Trophoblast cell (in vitro differentiated cells and primary cell): Measurements from ENCODE around the gene SLC6A12.

ENCODE experiments used
- DNase-seq, 2 donors: peaks; one replicate each; pipeline ENCODE4 v3.0.0-alpha.2; 2016
- H2AFZ ChIP-seq: 2 replicates; pipeline ENCODE4 v1.6.1; 2013; ENCODE audit warnings: low read length, moderate library complexity, mild to moderate bottlenecking; ENCODE audit not compliant: insufficient read depth, poor library complexity
- H2AK5ac ChIP-seq: 2 replicates; pipeline ENCODE4 v1.6.1; 2013; ENCODE audit warnings: mild to moderate bottlenecking, low read length
- H2BK120ac ChIP-seq: 2 replicates; pipeline ENCODE4 v1.6.1; 2013; ENCODE audit warnings: low read length, mild to moderate bottlenecking, moderate library complexity; ENCODE audit not compliant: insufficient read depth, poor library complexity
- H2BK12ac ChIP-seq: 2 replicates; pipeline ENCODE4 v1.6.1; 2013; ENCODE audit warnings: mild to moderate bottlenecking, low read length, moderate library complexity
- H2BK5ac ChIP-seq: 2 replicates; pipeline ENCODE4 v1.6.1; 2013; ENCODE audit warnings: low read length, low read depth, moderate library complexity, mild to moderate bottlenecking; ENCODE audit not compliant: poor library complexity
- H3K14ac ChIP-seq: 2 replicates; pipeline ENCODE4 v1.6.1; 2013; ENCODE audit warnings: mild to moderate bottlenecking, low read length
- H3K18ac ChIP-seq: 2 replicates; pipeline ENCODE4 v1.6.1; 2013; ENCODE audit warnings: mild to moderate bottlenecking, low read length
- H3K23ac ChIP-seq: 2 replicates; pipeline ENCODE4 v1.6.1; 2013; ENCODE audit warnings: low read length
- H3K27ac ChIP-seq: 2 replicates; pipeline ENCODE4 v1.5.1; 2013; ENCODE audit warnings: low read depth, mild to moderate bottlenecking, inconsistent platforms, low read length, moderate library complexity
- H3K27me3 ChIP-seq: 2 replicates; pipeline ENCODE4 v1.6.1; 2013; ENCODE audit warnings: inconsistent platforms, mild to moderate bottlenecking, low read length, moderate library complexity; ENCODE audit not compliant: insufficient read depth
- H3K36me3 ChIP-seq, 2 experiments: 1 replicate in 1 of 2; 2 replicates in 1 of 2; pipeline ENCODE4 v1.6.1; 2013; ENCODE audit warnings: low read length in 2 of 2, mild to moderate bottlenecking in 2 of 2, moderate library complexity in 1 of 2; ENCODE audit not compliant: insufficient read depth in 2 of 2, control insufficient read depth in 1 of 2
- H3K4ac ChIP-seq: 2 replicates; pipeline ENCODE4 v1.6.1; 2013; ENCODE audit warnings: low read depth, mild to moderate bottlenecking, low read length, moderate library complexity
- H3K4me1 ChIP-seq, 2 experiments: 1 replicate in 1 of 2; 2 replicates in 1 of 2; pipeline ENCODE4 v1.6.1; 2013; ENCODE audit warnings: low read length in 2 of 2, mild to moderate bottlenecking in 2 of 2, moderate library complexity in 1 of 2; ENCODE audit not compliant: insufficient read depth in 2 of 2, control insufficient read depth in 1 of 2
- H3K4me2 ChIP-seq: 2 replicates; pipeline ENCODE4 v1.6.1; 2013; ENCODE audit warnings: inconsistent platforms, mild to moderate bottlenecking, low read length, moderate library complexity
- H3K4me3 ChIP-seq: 2 replicates; pipeline ENCODE4 v1.5.1; 2013; ENCODE audit warnings: mild to moderate bottlenecking, low read depth, low read length, inconsistent platforms
- H3K79me1 ChIP-seq: one replicate; pipeline ENCODE4 v1.6.1; 2013; ENCODE audit warnings: low read length
- H3K79me2 ChIP-seq: 2 replicates; pipeline ENCODE4 v1.6.1; 2013; ENCODE audit warnings: low read length, mild to moderate bottlenecking; ENCODE audit not compliant: control insufficient read depth, insufficient read depth, poor library complexity
- H3K9ac ChIP-seq: 2 replicates; pipeline ENCODE4 v1.6.1; 2013; ENCODE audit warnings: mild to moderate bottlenecking, low read length
- H3K9me3 ChIP-seq: 2 replicates; pipeline ENCODE4 v1.6.1; 2013; ENCODE audit warnings: low read depth, mild to moderate bottlenecking, control low read depth, inconsistent platforms, low read length; ENCODE audit not compliant: insufficient read depth
- H4K12ac ChIP-seq: 2 replicates; pipeline ENCODE4 v1.6.1; 2013; ENCODE audit warnings: low read depth, mild to moderate bottlenecking, low read length, moderate library complexity
- H4K8ac ChIP-seq: 2 replicates; pipeline ENCODE4 v1.6.1; 2013; ENCODE audit warnings: low read depth, mild to moderate bottlenecking, low read length, moderate library complexity
- H4K91ac ChIP-seq: one replicate; pipeline ENCODE4 v1.6.1; 2013; ENCODE audit warnings: low read depth, mild to moderate bottlenecking, low read length, moderate library complexity
- WGBS: extraction: QIAGEN DNeasy Blood & Tissue Kit; methylation state at CpG from one replicate; pipeline ENCODE4 v1.1.7; 2013; ENCODE audit warnings: missing lambda C conversion rate; ENCODE audit not compliant: insufficient read length, insufficient coverage; ENCODE audit errors: extremely low coverage; 5-methylcytosine and 5-hydroxymethylcytosine counted together

Gene SLC6A12

DNA sequence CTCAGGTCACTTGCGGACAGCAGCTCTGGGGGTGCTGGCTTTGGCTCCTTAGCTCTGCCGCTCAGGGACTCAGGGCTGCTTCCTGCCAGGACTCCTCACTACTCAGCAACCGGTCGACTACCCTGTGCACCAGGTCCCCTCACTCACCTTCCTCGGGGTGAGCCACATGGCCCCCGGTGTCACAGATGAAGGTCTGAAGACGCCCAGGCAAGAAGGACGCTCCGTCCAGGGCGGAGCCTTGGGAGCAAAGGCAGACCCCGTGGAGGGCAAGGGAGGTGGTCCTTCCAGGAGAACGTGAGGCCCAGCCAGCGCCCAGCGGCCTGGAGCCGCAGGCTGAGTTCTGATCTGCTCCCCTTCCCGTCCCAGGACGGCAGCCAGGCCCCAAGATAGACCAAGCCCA is 32.0 kb downstream of the SLC6A12 start:
- Histone ChIP-seq H3K4me1 (peaks cover 5 to 22% of the 10 kb centered on the region in 2 experiments), H4K91ac (no peak overlapping the region), H2BK5ac (no peak overlapping the region), H4K8ac (no peak overlapping the region), H3K4ac (no peak overlapping the region), H3K4me2 (no peak overlapping the region), H2BK120ac (no peak overlapping the region), H3K79me1 (peaks cover 2% of the 10 kb centered on the region), H3K79me2 (no peaks in the 10 kb centered on the region), H3K27ac (no peak overlapping the region), H4K12ac (no peak overlapping the region), H3K36me3 (no peaks in the 10 kb centered on the region), H3K4me3 (no peak overlapping the region), H3K18ac (no peak overlapping the region), H2BK12ac (no peak overlapping the region), H2AK5ac (no peak overlapping the region), H2AFZ (no peak overlapping the region), H3K14ac (no peak overlapping the region), H3K9ac (no peak overlapping the region), H3K9me3 (peaks cover 3% of the 10 kb centered on the region), H3K27me3 (no peaks in the 10 kb centered on the region), H3K23ac (no peak overlapping the region)
- no CpG with 5 or more reads among the region's 17 CpGs for WGBS
- DNase-seq: no peak

DNA sequence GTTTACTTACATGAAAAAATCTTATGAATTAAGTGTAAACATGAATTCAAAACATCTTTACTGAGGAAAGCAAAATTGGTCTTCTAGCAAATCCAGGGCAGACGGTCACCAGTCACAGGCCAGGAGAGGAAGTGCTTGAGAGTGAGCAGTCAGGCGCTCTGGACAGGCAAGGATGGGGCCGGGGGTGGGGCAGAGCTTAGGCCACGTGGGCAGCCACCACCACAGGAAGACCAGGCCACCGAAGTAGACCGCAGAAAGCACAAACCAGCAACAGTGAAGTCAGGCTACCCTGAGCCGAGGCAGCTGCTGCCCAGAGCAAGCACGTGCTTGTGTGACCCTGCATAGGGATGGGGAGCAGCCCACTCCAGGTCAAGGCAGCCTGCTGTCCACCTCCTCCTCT is 33.5 kb downstream of the SLC6A12 start:
- Histone ChIP-seq H3K18ac (no peak overlapping the region), H3K4me1 (peaks cover 9 to 29% of the 10 kb centered on the region in 2 experiments), H2BK120ac (no peak overlapping the region), H3K27ac (no peak overlapping the region), H3K4ac (no peak overlapping the region), H3K4me2 (no peak overlapping the region), H2AFZ (no peak overlapping the region), H3K79me2 (no peaks in the 10 kb centered on the region), H3K36me3 (no peaks in the 10 kb centered on the region), H3K4me3 (no peak overlapping the region), H2BK5ac (no peak overlapping the region), H3K79me1 (peaks cover 2% of the 10 kb centered on the region), H3K14ac (no peak overlapping the region), H4K8ac (no peak overlapping the region), H2AK5ac (no peak overlapping the region), H4K91ac (no peak overlapping the region), H4K12ac (no peak overlapping the region), H3K23ac (no peak overlapping the region), H3K27me3 (no peaks in the 10 kb centered on the region), H3K9ac (no peak overlapping the region), H3K9me3 (no peaks in the 10 kb centered on the region), H2BK12ac (no peak overlapping the region)
- DNase-seq: peak in 1 of 2 donors; percentile 5
- no CpG with 5 or more reads among the region's 8 CpGs for WGBS

DNA sequence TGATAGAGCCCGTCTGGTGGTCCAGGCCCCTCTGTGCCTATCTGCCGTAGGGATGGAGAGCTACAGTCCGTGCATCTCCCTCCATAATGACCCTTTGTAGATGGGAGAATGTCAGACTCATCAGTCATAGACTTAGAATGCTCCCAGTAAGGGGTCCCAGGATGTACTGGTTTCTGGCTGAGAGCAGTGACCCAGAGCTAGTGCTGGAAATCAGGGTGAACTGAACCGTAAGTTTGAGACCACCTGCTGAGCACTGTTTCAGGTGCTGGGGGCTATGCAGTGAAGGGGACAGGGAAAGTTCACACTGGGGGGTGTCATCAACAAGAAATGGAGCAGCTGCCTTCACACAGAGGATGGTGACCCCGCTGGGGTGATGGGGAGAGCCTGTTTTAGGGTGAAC is 34.1 kb downstream of the SLC6A12 start:
- Histone ChIP-seq H3K4me3 (no peak overlapping the region), H3K18ac (no peak overlapping the region), H2AFZ (no peak overlapping the region), H2BK12ac (no peak overlapping the region), H3K79me2 (no peaks in the 10 kb centered on the region), H3K9me3 (no peaks in the 10 kb centered on the region), H3K27me3 (no peaks in the 10 kb centered on the region), H3K23ac (no peak overlapping the region), H3K4ac (no peak overlapping the region), H2BK120ac (no peak overlapping the region), H3K4me2 (no peak overlapping the region), H2AK5ac (no peak overlapping the region), H2BK5ac (no peak overlapping the region), H3K14ac (no peak overlapping the region), H3K36me3 (no peaks in the 10 kb centered on the region), H3K4me1 (peaks cover 9 to 29% of the 10 kb centered on the region in 2 experiments), H3K9ac (no peak overlapping the region), H3K79me1 (peaks cover 2% of the 10 kb centered on the region), H4K8ac (no peak overlapping the region), H4K91ac (no peak overlapping the region), H4K12ac (no peak overlapping the region), H3K27ac (no peak overlapping the region)
- DNase-seq: no peak
- WGBS: no CpG with 5 or more reads among the region's 5 CpGs

DNA sequence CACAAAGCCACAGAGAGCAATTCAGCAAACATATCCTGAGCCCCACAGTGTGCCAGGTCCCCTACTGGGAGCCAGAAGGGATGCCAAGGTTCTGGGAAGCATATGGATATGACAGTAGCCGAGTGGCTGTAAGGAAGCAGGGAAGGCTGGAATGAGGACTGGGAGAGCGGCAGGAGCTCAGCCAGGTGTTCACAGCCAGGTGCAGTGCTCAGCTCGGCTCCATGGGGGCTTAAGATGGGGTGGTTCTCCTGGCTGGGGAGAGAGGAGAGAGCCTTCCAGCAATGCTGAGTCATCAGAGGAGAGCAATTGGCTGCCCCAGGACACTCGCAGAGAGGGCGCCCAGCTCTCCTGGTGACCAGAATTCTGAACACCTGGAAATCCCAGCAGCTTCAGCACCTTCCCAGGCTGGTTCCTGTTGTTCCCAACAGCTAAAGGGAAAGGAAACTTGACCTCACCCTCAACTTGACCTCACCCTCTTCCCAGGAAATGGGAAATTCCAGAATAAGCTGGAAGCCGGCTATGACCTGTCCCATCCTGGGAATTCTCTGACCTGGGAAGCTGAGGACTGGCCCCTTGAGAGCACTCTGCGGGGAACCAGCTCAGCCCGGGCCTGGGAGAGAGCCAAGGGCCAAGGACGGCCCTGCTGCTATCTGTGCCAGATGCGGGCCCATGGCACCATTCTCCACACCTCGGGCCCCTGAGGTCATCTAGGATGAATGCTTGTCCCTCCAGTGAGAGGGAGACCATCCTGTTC is 34.6 kb downstream of the SLC6A12 start:
- no peak overlapping the region for H2BK5ac ChIP-seq
- H3K79me2 ChIP-seq: no peaks in the 10 kb centered on the region
- no peak overlapping the region for H2AK5ac ChIP-seq
- H4K12ac ChIP-seq: no peak overlapping the region
- no peak overlapping the region for H3K9ac ChIP-seq
- no peak overlapping the region for H3K4me3 ChIP-seq
- H2AFZ ChIP-seq: no peak overlapping the region
- H3K4ac ChIP-seq: no peak overlapping the region
- H2BK12ac ChIP-seq: no peak overlapping the region
- no peak overlapping the region for H3K27ac ChIP-seq
- no peak overlapping the region for H4K91ac ChIP-seq
- H3K14ac ChIP-seq: no peak overlapping the region
- no peak overlapping the region for H3K18ac ChIP-seq
- H3K4me2 ChIP-seq: no peak overlapping the region
- no peak overlapping the region for H3K23ac ChIP-seq
- no CpG with 5 or more reads among the region's 11 CpGs for WGBS
- no peaks in the 10 kb centered on the region for H3K36me3 ChIP-seq
- no peaks in the 10 kb centered on the region for H3K9me3 ChIP-seq
- peaks cover 9 to 29% of the 10 kb centered on the region in 2 experiments for H3K4me1 ChIP-seq
- no peak for DNase-seq
- H2BK120ac ChIP-seq: no peak overlapping the region
- no peaks in the 10 kb centered on the region for H3K27me3 ChIP-seq
- H4K8ac ChIP-seq: no peak overlapping the region
- peaks cover 2% of the 10 kb centered on the region for H3K79me1 ChIP-seq
